Neural cell (in vitro differentiated cells): Measurements from ENCODE around the gene RIPPLY2. TPM values are rescaled to one million over a fixed set of nuclear protein-coding genes. Genes with fewer than 3 reads are reported as not detected.

Experiments used
- H2AFZ ChIP-seq: fragments of 200-600, 300-800 bp; sonication (generic), shearing (Covaris generic); 2 replicates; pipeline ENCODE4 v1.6.0; 2014; ENCODE audit warnings: low read depth, mild to moderate bottlenecking, antibody characterized with exemption, low read length, moderate library complexity
- H3F3A ChIP-seq: fragments of 200-600 bp; shearing (Covaris generic); 2 replicates; pipeline ENCODE4 v1.6.1; 2016; ENCODE audit warnings: mild to moderate bottlenecking, moderate library complexity, mixed read lengths, antibody characterized with exemption, low read length; ENCODE audit not compliant: insufficient read depth, poor library complexity, severe bottlenecking
- H3K27ac ChIP-seq: fragments of 200-600, 300-800 bp; sonication (generic), shearing (Covaris generic); 2 replicates; pipeline ENCODE4 v1.5.1; 2014; ENCODE audit warnings: mild to moderate bottlenecking, low read length, moderate library complexity
- H3K27me3 ChIP-seq: fragments of 300-800, 200-600 bp; sonication (generic), shearing (Covaris generic); 2 replicates; pipeline ENCODE4 v1.6.0; 2014; ENCODE audit warnings: mild to moderate bottlenecking, low read depth, low read length, moderate library complexity; ENCODE audit not compliant: insufficient read depth
- H3K36me3 ChIP-seq: fragments of 300-800, 200-600 bp; sonication (generic), shearing (Covaris generic); 2 replicates; pipeline ENCODE4 v1.5.1; 2014; ENCODE audit warnings: mild to moderate bottlenecking, antibody characterized with exemption, low read length, moderate library complexity; ENCODE audit not compliant: insufficient read depth
- H3K4me2 ChIP-seq: fragments of 300-800, 200-600 bp; sonication (generic), shearing (Covaris generic); 2 replicates; pipeline ENCODE4 v1.6.0; 2014; ENCODE audit warnings: mild to moderate bottlenecking, low read length
- H3K4me3 ChIP-seq: fragments of 300-800, 200-600 bp; sonication (generic), shearing (Covaris generic); 2 replicates; pipeline ENCODE4 v1.5.1; 2014; ENCODE audit warnings: mild to moderate bottlenecking, low read length, moderate library complexity
- H3K79me2 ChIP-seq: fragments of 200-600 bp; shearing (Covaris generic); replicated peaks from 2 replicates; pipeline ENCODE4 v1.6.0; 2014; ENCODE audit warnings: mild to moderate bottlenecking, low read length, moderate library complexity; ENCODE audit not compliant: insufficient read depth
- H3K9ac ChIP-seq: fragments of 300-800, 200-600 bp; sonication (generic), shearing (Covaris generic); 2 replicates; pipeline ENCODE4 v1.6.1; 2016; ENCODE audit warnings: mild to moderate bottlenecking, low read length, mixed read lengths
- H3K9me2 ChIP-seq: fragments of 200-600 bp; shearing (Covaris generic); 2 replicates; pipeline ENCODE4 v1.6.1; 2016; ENCODE audit warnings: mild to moderate bottlenecking, low read length, mixed read lengths; ENCODE audit not compliant: insufficient read depth
- H3K9me3 ChIP-seq: fragments of 200-600, 300-800 bp; sonication (generic), shearing (Covaris generic); 2 replicates; pipeline ENCODE4 v1.6.1; 2016; ENCODE audit warnings: mild to moderate bottlenecking, mixed run types, low read length, moderate library complexity, mixed read lengths
- H4K20me1 ChIP-seq: fragments of 200-600 bp; shearing (Covaris generic); 2 replicates; pipeline ENCODE4 v1.6.1; 2016; ENCODE audit warnings: mild to moderate bottlenecking, mixed run types; ENCODE audit not compliant: insufficient read depth
- EP300 ChIP-seq: fragments of 450-650 bp; conservative IDR thresholded peaks from 2 replicates; pipeline ENCODE4 v1.6.1; 2014; ENCODE audit warnings: antibody characterized with exemption, mild to moderate bottlenecking, moderate library complexity; ENCODE audit not compliant: poor library complexity, severe bottlenecking
- EZH2 ChIP-seq: fragments of 200-600, 300-800 bp; shearing (Covaris generic), sonication (generic); IDR thresholded peaks from 2 replicates; pipeline ENCODE4 v1.6.1; 2014; ENCODE audit warnings: antibody characterized with exemption, low read length, borderline replicate concordance, mild to moderate bottlenecking; ENCODE audit not compliant: insufficient read depth, poor library complexity, severe bottlenecking
- MXI1 ChIP-seq: fragments of 450-650 bp; conservative IDR thresholded peaks from 2 replicates; pipeline ENCODE4 v1.6.1; 2014; ENCODE audit warnings: antibody characterized with exemption, mild to moderate bottlenecking; ENCODE audit not compliant: poor library complexity, severe bottlenecking
- POLR2AphosphoS5 ChIP-seq: IDR thresholded peaks from 2 replicates; pipeline ENCODE4 v1.6.1; 2012
- RAD21 ChIP-seq: fragments of 450-650 bp; conservative IDR thresholded peaks from 2 replicates; pipeline ENCODE4 v1.6.1; 2014; ENCODE audit warnings: antibody characterized with exemption, mild to moderate bottlenecking, moderate library complexity
- SMC3 ChIP-seq: fragments of 450-650 bp; conservative IDR thresholded peaks from 2 replicates; pipeline ENCODE4 v1.6.1; 2014; ENCODE audit warnings: antibody characterized with exemption, mild to moderate bottlenecking, moderate library complexity; ENCODE audit not compliant: poor library complexity
- TAF1 ChIP-seq: IDR thresholded peaks from 2 replicates; pipeline ENCODE4 v1.6.1; 2012; ENCODE audit warnings: low read depth
- polyA plus RNA-seq: library from polyadenylated mRNA; depleted of rRNA; stranded (reverse); fragments of >200 nt; gene quantifications from 2 replicates; pipeline ENCODE4 v1.2.3, GENCODE V29; 2014
- TF ChIP-seq, protein P1 (sequence below): fragments of 450-650 bp; IDR thresholded peaks from 2 replicates; pipeline ENCODE4 v1.5.1; 2014; ENCODE audit warnings: antibody characterized with exemption, mild to moderate bottlenecking, moderate library complexity; ENCODE audit not compliant: poor library complexity, severe bottlenecking
- TF ChIP-seq, protein P2 (sequence below): IDR thresholded peaks from 2 replicates; pipeline ENCODE4 v1.6.1; 2012; ENCODE audit warnings: borderline replicate concordance

Gene RIPPLY2
- polyA plus RNA-seq, 1 donor from 2014 or later, result 3.5 TPM

DNA sequence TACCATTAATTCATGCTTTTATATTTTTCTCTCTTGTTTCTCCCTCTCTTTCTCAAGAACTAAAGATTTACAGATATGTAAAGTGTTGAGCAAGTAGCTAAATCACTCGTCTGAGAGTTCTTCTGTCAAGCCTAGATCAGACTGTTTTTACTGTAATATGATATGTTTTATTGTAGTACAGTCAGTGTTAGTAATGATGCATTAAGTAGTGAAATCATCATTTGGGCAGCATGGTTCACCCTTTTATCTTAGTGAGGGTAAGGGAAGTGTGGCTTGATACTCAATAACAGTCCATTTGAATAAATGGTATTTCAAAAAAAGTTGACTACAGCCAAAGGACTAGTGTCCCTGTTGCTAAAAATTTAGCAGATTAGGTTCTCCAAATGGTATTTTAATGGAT, 15.5 kb downstream of the RIPPLY2 start:
- H3K9ac ChIP-seq, result no peak overlapping the region

DNA sequence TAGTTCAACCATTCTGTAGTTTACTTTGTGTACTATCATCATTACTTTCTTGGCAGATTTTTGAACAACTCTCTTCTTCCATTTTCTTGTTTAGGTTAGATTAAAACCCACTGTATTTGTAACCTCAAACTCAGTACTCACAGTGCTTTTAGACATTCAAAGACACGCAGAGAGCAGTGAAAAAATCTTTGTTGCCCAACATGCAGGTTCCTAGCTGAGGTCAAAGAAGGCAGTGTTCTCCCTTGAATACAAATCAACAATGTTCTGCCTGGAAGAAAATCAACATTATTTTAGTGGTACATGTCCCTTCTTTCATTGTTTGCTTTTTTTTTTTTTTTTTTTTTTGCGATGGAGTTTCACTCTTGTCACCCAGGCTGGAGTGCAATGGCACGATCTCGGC, 17.5 kb downstream of the RIPPLY2 start:
- Histone ChIP-seq H3K4me3 (no peak overlapping the region), H3K9ac (no peak overlapping the region), H4K20me1 (no peaks in the 10 kb centered on the region), H3K27ac (no peak overlapping the region), H2AFZ (no peak overlapping the region), H3K79me2 (no peaks in the 10 kb centered on the region), H3K4me2 (no peak overlapping the region), H3K9me2 (no peaks in the 10 kb centered on the region), H3K36me3 (no peaks in the 10 kb centered on the region), H3K9me3 (no peaks in the 10 kb centered on the region), H3F3A (no peaks in the 10 kb centered on the region), H3K27me3 (no peaks in the 10 kb centered on the region)
- TF ChIP-seq SMC3 (no peak), TAF1 (no peak), EP300 (no peak), MXI1 (no peak), RAD21 (no peak), POLR2AphosphoS5 (no peak), EZH2 (no peak)
- TF ChIP-seq, protein P1, sequence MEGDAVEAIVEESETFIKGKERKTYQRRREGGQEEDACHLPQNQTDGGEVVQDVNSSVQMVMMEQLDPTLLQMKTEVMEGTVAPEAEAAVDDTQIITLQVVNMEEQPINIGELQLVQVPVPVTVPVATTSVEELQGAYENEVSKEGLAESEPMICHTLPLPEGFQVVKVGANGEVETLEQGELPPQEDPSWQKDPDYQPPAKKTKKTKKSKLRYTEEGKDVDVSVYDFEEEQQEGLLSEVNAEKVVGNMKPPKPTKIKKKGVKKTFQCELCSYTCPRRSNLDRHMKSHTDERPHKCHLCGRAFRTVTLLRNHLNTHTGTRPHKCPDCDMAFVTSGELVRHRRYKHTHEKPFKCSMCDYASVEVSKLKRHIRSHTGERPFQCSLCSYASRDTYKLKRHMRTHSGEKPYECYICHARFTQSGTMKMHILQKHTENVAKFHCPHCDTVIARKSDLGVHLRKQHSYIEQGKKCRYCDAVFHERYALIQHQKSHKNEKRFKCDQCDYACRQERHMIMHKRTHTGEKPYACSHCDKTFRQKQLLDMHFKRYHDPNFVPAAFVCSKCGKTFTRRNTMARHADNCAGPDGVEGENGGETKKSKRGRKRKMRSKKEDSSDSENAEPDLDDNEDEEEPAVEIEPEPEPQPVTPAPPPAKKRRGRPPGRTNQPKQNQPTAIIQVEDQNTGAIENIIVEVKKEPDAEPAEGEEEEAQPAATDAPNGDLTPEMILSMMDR, result no peak
- TF ChIP-seq, protein P2, sequence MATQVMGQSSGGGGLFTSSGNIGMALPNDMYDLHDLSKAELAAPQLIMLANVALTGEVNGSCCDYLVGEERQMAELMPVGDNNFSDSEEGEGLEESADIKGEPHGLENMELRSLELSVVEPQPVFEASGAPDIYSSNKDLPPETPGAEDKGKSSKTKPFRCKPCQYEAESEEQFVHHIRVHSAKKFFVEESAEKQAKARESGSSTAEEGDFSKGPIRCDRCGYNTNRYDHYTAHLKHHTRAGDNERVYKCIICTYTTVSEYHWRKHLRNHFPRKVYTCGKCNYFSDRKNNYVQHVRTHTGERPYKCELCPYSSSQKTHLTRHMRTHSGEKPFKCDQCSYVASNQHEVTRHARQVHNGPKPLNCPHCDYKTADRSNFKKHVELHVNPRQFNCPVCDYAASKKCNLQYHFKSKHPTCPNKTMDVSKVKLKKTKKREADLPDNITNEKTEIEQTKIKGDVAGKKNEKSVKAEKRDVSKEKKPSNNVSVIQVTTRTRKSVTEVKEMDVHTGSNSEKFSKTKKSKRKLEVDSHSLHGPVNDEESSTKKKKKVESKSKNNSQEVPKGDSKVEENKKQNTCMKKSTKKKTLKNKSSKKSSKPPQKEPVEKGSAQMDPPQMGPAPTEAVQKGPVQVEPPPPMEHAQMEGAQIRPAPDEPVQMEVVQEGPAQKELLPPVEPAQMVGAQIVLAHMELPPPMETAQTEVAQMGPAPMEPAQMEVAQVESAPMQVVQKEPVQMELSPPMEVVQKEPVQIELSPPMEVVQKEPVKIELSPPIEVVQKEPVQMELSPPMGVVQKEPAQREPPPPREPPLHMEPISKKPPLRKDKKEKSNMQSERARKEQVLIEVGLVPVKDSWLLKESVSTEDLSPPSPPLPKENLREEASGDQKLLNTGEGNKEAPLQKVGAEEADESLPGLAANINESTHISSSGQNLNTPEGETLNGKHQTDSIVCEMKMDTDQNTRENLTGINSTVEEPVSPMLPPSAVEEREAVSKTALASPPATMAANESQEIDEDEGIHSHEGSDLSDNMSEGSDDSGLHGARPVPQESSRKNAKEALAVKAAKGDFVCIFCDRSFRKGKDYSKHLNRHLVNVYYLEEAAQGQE, result no peak

More for the DNA sequence above, 15.5 kb downstream of the RIPPLY2 start:
- Histone ChIP-seq H3F3A (no peaks in the 10 kb centered on the region), H3K27ac (no peak overlapping the region), H3K36me3 (no peaks in the 10 kb centered on the region), H4K20me1 (no peaks in the 10 kb centered on the region), H3K4me2 (no peak overlapping the region), H2AFZ (no peak overlapping the region), H3K27me3 (no peaks in the 10 kb centered on the region), H3K4me3 (no peak overlapping the region), H3K9me3 (no peaks in the 10 kb centered on the region), H3K9me2 (no peaks in the 10 kb centered on the region), H3K79me2 (no peaks in the 10 kb centered on the region)
- TF ChIP-seq TAF1 (no peak), MXI1 (no peak), SMC3 (no peak), EP300 (no peak), RAD21 (no peak), EZH2 (no peak), POLR2AphosphoS5 (no peak)
- TF ChIP-seq, protein P2, result no peak
- TF ChIP-seq, protein P1, result no peak
